HL-60 (cell line): Measurements from ENCODE around the gene ROR1.

Experiments
- CTCF ChIP-seq: IDR thresholded peaks from one replicate; pipeline ENCODE4 v1.5.1; 2011; ENCODE audit warnings: low read length, control low read depth, inconsistent platforms; ENCODE audit not compliant: insufficient read depth
- REST ChIP-seq: IDR thresholded peaks from 2 replicates; pipeline ENCODE4 v1.6.1; 2012; ENCODE audit warnings: low read depth; ENCODE audit not compliant: insufficient replicate concordance

- TF ChIP-seq CTCF: no peak
- TF ChIP-seq REST: no peak
Observed at GRCh38 chr1:63967901-63968300, 194.1 kb downstream of the ROR1 start.
